Astrocyte (in vitro differentiated cells and primary cell): ENCODE measurements around the gene CLEC4G.

Experiments used
- EZH2 ChIP-seq: IDR thresholded peaks from 2 replicates; pipeline ENCODE4 v1.6.1; 2012; ENCODE audit warnings: mild to moderate bottlenecking, low read length, inconsistent platforms; ENCODE audit not compliant: insufficient read depth
- TF ChIP-seq, protein P1 (sequence below): IDR thresholded peaks from 2 replicates; pipeline ENCODE4 v1.5.1; 2011; ENCODE audit warnings: low read depth, mild to moderate bottlenecking, inconsistent platforms, low read length, moderate library complexity; ENCODE audit not compliant: insufficient read depth

DNA sequence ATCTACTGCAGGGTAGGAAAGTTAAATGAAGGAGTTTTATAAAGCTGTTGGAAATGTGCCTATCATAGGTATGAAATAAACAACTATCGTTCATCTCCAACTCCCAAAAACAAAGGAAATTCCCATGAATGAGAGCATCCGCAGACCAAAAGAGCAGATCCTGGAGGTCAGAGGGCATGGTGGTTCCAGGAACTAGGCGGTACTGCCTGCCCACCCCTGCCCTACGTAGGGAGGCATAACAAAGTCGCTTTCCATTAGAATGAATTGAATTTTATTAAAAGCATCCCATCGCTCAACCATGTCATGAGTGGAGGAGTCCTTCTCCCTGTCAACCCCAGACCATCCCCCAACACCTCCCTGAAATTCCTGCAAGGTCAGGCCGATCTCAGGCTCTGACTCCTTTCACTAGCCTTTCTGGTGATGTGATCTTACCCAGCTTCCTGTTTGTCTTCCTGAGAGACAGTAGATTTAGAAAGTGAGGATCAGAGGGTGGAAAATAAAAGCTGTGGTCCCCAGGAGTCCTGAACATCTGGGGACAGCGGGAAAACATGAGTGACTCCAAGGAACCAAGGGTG, 30.9 kb upstream of the CLEC4G start, which contains the start of gene CLEC4M:
- TF ChIP-seq, protein P1, sequence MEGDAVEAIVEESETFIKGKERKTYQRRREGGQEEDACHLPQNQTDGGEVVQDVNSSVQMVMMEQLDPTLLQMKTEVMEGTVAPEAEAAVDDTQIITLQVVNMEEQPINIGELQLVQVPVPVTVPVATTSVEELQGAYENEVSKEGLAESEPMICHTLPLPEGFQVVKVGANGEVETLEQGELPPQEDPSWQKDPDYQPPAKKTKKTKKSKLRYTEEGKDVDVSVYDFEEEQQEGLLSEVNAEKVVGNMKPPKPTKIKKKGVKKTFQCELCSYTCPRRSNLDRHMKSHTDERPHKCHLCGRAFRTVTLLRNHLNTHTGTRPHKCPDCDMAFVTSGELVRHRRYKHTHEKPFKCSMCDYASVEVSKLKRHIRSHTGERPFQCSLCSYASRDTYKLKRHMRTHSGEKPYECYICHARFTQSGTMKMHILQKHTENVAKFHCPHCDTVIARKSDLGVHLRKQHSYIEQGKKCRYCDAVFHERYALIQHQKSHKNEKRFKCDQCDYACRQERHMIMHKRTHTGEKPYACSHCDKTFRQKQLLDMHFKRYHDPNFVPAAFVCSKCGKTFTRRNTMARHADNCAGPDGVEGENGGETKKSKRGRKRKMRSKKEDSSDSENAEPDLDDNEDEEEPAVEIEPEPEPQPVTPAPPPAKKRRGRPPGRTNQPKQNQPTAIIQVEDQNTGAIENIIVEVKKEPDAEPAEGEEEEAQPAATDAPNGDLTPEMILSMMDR, result no peak
- no peak for TF ChIP-seq EZH2
